OCI-M2 (cell line): ENCODE results near the gene GSTO2.
"Not testable (repeated sequence)": the region's sequence is repeated elsewhere in the genome, so short reads cannot be mapped to it uniquely, and the experiment has no call there.

ENCODE experiments used
- DNase-seq: peaks from one replicate; lab custom pipeline; 2025; ENCODE audit not compliant: unreplicated experiment; lab: John Stamatoyannopoulos, UW

The GSTO2 gene

GRCh38 chr10:104268713-104269645 is at the start of gene GSTO2:
TSS of gene GSTO2 (plus strand) at chr10:104269184. CDS start at chr10:104274916, 5,732 bp downstream.
- peak; percentile 83 for DNase-seq

- DNase-seq = no peak
These were observed 48.5 kb upstream of the GSTO2 start for GRCh38 chr10:104220522-104220921.

DNA sequence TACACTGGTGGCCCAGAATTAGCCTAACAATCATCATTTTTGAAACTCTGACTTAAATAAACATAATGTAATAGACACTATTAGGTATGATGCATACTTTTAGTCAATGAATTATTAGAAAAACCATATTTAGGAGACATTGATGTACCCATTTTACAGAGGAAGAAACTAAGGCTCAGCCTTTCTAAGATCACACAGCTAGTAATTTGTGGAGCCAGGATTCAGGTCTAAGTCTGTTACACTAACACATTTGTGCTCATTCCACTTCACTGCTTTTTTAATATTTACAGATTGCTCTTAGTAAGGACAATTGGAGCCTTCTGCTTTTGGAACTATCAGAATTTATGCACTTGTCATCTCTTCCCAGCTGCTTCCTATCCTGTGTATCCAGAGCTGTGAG is 45.7 kb upstream of the GSTO2 start:
- DNase-seq = no peak

- DNase-seq = no peak
These were observed 38.5 kb upstream of the GSTO2 start for GRCh38 chr10:104230490-104230889.

- DNase-seq = peak; percentile 80
These were observed 37.0 kb upstream of the GSTO2 start, which contains the start of gene CFAP43 for GRCh38 chr10:104231784-104232612. TSS of gene CFAP43 (minus strand) at chr10:104232364. CDS start at chr10:104232246, 118 bp downstream.

DNA sequence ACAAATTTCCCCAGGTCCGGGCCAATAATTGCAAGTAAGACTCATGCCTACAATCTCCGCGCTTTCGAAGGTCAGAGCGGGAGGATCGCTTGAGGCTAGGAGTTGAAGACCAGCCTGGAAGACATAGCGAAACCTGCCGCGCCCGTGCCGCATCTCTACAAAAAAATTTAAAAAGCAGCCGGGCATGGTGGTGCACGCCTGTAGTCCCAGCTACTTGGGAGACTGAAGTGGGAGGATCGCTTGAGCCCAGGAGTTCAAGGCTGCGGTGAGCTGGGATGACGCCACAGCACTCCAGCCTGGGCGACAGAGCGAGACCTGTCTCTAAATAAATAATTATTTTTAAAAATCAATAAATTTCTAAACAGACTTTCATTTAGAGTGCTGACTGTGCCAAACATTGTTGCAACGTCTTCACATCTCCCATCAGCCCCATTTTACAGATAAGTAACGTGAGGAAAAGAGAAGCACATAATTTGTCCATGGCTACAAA is 36.3 kb upstream of the GSTO2 start:
- DNase-seq = no peak

- DNase-seq = no peak
These were observed 35.2 kb upstream of the GSTO2 start for GRCh38 chr10:104233817-104234216.

DNA sequence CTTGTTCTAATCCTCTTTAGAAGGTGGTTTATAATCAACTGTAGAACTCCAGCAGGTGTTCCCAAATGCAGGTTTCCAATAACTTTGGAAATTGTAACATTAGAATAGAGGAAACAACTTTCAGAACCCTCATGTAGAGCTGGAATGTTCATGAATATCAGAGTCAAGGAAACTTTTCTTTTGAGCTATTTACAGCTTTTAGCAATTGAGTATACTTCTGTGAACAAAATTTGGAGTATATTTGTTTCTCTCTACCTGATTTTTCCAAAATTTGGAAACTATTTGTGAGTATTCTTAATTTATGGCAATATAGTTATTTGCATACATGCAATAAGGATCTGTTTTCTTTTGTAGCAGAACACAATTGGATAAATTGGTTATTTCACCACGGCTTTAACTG is 34.0 kb upstream of the GSTO2 start:
- DNase-seq = no peak

DNA sequence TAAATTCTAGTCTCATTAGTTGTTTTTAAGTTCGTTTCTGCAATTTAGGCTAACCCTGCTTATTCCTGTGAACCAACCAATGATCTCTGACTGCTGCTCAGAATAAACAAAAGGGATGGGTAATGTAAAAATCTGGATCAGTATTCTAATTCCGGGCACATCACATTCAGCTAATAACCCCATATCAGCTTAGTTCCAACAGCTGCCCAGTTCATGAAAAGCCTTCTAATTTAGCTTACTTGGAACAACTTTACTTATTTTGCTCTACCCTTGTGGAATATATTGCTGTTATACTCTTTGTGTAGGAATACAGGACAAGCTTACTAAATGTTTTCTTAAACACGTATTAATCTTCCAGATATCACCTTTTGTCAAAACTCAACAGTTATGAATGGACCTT is 33.2 kb upstream of the GSTO2 start:
- no peak for DNase-seq

- DNase-seq = no peak
These were observed 28.9 kb upstream of the GSTO2 start for GRCh38 chr10:104240078-104240477.

DNA sequence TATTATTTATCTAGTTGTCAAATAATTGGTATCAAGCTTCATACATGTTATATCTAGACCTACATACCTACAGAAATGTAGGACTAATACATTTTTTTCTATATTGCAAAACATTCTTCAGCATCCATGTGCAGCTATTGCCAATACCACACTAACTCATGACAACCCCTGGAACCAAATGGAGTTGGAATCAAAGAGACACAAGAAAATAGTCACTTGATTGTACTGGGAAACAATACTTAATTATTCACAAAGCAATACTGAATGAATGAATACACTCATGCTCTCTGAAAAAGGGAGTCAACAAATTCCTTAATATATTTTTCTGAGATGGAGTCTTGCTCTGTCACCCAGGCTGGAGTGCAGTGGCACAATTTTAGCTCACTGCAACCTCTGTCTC is 26.4 kb upstream of the GSTO2 start:
- no peak for DNase-seq

GRCh38 chr10:104243009-104243408 is 26.0 kb upstream of the GSTO2 start:
- DNase-seq = not testable (repeated sequence)

GRCh38 chr10:104243512-104243911 is 25.5 kb upstream of the GSTO2 start:
- no peak for DNase-seq

- DNase-seq = no peak
These were observed 23.8 kb upstream of the GSTO2 start for GRCh38 chr10:104245066-104245632.

- DNase-seq = no peak
These were observed 22.0 kb upstream of the GSTO2 start for GRCh38 chr10:104246976-104247375.

- DNase-seq = no peak
These were observed 21.4 kb upstream of the GSTO2 start for GRCh38 chr10:104247513-104248146.

- DNase-seq = not testable (repeated sequence)
These were observed 20.1 kb upstream of the GSTO2 start for GRCh38 chr10:104248931-104249330.

DNA sequence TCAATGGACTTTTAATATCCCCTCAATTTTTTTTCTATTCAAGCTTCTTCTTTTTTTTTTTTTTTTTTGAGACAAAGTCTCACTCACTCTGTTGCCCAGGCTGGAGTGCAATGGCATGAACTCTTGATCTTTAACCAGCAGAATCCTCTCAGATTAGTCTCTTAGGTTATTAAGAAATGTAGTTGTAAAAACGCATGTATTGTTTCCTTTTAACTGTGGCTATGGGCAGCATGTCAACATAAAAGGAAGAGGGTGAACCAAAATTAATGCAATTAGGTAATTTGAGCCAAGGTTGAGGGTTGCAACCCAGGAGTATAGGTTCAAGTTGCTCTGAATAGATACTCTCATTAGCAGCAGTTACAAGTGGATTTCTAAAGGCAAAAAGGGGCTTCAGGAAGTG is 18.6 kb upstream of the GSTO2 start:
- no peak for DNase-seq

- no peak for DNase-seq
These were observed 17.5 kb upstream of the GSTO2 start for GRCh38 chr10:104251443-104251842.

DNA sequence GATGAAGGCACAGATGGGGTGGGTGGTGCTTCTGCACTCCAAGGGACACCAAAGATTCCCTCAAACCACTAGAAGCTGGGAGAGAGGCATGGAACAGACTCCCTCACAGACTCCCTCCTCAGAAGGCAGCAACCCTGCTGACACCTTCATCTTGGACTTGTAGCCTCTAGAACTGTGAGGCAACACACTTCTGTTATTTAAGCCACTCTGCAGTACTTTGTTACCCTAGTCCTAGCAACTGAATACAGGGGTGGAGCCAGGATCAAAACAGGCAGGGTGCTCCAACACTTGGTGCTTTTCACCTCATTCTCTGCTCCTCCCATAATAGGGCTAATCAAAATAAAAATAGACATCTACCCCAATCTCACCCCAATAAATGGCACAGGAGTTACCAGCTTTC is 16.6 kb upstream of the GSTO2 start:
- no peak for DNase-seq

- peak; percentile 63 for DNase-seq
These were observed 15.9 kb upstream of the GSTO2 start for GRCh38 chr10:104253106-104253505.
